ENCODE data around the gene ACADS.

DNA sequence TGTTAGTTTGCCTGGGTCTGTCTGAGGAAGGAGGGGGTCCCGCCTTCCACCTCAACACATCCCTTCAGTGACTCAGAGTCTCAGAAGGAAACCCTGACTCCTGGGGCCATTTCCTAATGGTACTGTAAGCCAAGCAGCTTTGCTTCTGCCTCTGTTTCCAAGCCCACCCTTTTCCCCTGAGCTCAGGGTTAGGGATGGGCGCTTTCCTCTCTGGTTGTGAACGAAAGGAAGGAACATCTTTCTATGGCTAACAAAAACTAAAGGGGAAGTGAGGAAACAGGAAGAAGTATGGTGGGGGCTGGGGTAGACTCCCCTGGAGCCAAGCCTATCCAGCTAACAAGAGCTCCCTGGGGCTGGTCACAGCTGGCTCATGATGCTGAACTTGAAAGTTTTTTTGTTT is 27.0 kb upstream of the ACADS start:
- TF ChIP-seq, protein P1, sequence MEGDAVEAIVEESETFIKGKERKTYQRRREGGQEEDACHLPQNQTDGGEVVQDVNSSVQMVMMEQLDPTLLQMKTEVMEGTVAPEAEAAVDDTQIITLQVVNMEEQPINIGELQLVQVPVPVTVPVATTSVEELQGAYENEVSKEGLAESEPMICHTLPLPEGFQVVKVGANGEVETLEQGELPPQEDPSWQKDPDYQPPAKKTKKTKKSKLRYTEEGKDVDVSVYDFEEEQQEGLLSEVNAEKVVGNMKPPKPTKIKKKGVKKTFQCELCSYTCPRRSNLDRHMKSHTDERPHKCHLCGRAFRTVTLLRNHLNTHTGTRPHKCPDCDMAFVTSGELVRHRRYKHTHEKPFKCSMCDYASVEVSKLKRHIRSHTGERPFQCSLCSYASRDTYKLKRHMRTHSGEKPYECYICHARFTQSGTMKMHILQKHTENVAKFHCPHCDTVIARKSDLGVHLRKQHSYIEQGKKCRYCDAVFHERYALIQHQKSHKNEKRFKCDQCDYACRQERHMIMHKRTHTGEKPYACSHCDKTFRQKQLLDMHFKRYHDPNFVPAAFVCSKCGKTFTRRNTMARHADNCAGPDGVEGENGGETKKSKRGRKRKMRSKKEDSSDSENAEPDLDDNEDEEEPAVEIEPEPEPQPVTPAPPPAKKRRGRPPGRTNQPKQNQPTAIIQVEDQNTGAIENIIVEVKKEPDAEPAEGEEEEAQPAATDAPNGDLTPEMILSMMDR (IDR thresholded peaks at IDR 0.05; ENCODE audit: low read length) = no peak
- no peak for TF ChIP-seq EZH2 (optimal IDR thresholded peaks at IDR 0.05; ENCODE audit: low read depth, low read length)
- TF ChIP-seq EZH2phosphoT487 (IDR thresholded peaks at IDR 0.05; ENCODE audit: low read length) = no peak

All from MM.1S (cell line).